Progenitor cell of endocrine pancreas (in vitro differentiated cells): ENCODE measurements around the gene TMEM178B. TPM values are rescaled to one million over a fixed set of nuclear protein-coding genes. Genes with fewer than 3 reads are reported as not detected.

ENCODE experiments used
- DNase-seq: peaks from one replicate; pipeline ENCODE4 v3.0.0; 2021; ENCODE audit warnings: low spot score; ENCODE audit not compliant: unreplicated experiment
- H3K27ac Mint-ChIP-seq: 2 replicates; pipeline ENCODE4 v1.8.0; 2021; ENCODE audit warnings: mild to moderate bottlenecking, moderate library complexity, mixed read lengths
- H3K27me3 Mint-ChIP-seq: 2 replicates; pipeline ENCODE4 v1.8.0; 2021; ENCODE audit warnings: mixed read lengths
- H3K36me3 Mint-ChIP-seq: 2 replicates; pipeline ENCODE4 v1.8.0; 2022; ENCODE audit warnings: mixed read lengths; ENCODE audit not compliant: insufficient read depth
- H3K4me1 Mint-ChIP-seq: 2 replicates; pipeline ENCODE4 v1.8.0; 2021; ENCODE audit warnings: low read depth, mixed read lengths
- H3K4me3 Mint-ChIP-seq: 2 replicates; pipeline ENCODE4 v1.8.0; 2021; ENCODE audit warnings: low read depth, mild to moderate bottlenecking, moderate library complexity, mixed read lengths
- H3K9me3 Mint-ChIP-seq: 2 replicates; pipeline ENCODE4 v1.8.0; 2021; ENCODE audit warnings: low read depth, mixed read lengths
- CTCF ChIP-seq: fragments of 200-600 bp; sonication (generic); IDR thresholded peaks from one replicate; pipeline ENCODE4 v1.5.0; 2021; ENCODE audit warnings: antibody characterized with exemption, mild to moderate bottlenecking; ENCODE audit not compliant: unreplicated experiment
- total RNA-seq: library from RNA; stranded (reverse); gene quantifications from 2 replicates; pipeline ENCODE4 v1.2.1, GENCODE V29; 2021

Gene TMEM178B
- total RNA-seq, 1 donor from 2014 or later, result 2.8 TPM

- no peak overlapping the region for H3K4me3 Mint-ChIP-seq
- no peaks in the 10 kb centered on the region for H3K9me3 Mint-ChIP-seq
- no peaks in the 10 kb centered on the region for H3K27me3 Mint-ChIP-seq
- H3K4me1 Mint-ChIP-seq, result no peaks in the 10 kb centered on the region
- no peaks in the 10 kb centered on the region for H3K36me3 Mint-ChIP-seq
- no peak for DNase-seq
- no peak for TF ChIP-seq CTCF
- no peak overlapping the region for H3K27ac Mint-ChIP-seq
These were observed 110.8 kb downstream of the TMEM178B start for GRCh38 chr7:141184532-141185190.

GRCh38 chr7:141185369-141185967 lies 111.6 kb downstream of the TMEM178B start:
- Mint-ChIP-seq H3K9me3 (no peaks in the 10 kb centered on the region), H3K27ac (no peak overlapping the region)

GRCh38 chr7:141189231-141189630 lies 115.4 kb downstream of the TMEM178B start:
- Mint-ChIP-seq H3K4me3 (no peak overlapping the region), H3K27ac (no peak overlapping the region), H3K4me1 (no peaks in the 10 kb centered on the region), H3K9me3 (no peaks in the 10 kb centered on the region), H3K27me3 (no peaks in the 10 kb centered on the region), H3K36me3 (no peaks in the 10 kb centered on the region)
- no peak for DNase-seq
- TF ChIP-seq CTCF, result no peak

More at GRCh38 chr7:141185369-141185967, 111.6 kb downstream of the TMEM178B start:
- Mint-ChIP-seq H3K4me1 (no peaks in the 10 kb centered on the region), H3K27me3 (no peaks in the 10 kb centered on the region), H3K4me3 (no peak overlapping the region), H3K36me3 (no peaks in the 10 kb centered on the region)
- no peak for TF ChIP-seq CTCF
- no peak for DNase-seq

- TF ChIP-seq CTCF, result no peak
- Mint-ChIP-seq H3K4me1 (no peaks in the 10 kb centered on the region), H3K36me3 (no peaks in the 10 kb centered on the region), H3K4me3 (no peak overlapping the region), H3K27ac (no peak overlapping the region), H3K9me3 (no peaks in the 10 kb centered on the region), H3K27me3 (no peaks in the 10 kb centered on the region)
- no peak for DNase-seq
These were observed 116.6 kb downstream of the TMEM178B start for GRCh38 chr7:141190495-141190894.

GRCh38 chr7:141191277-141191676 lies 117.4 kb downstream of the TMEM178B start:
- no peak for TF ChIP-seq CTCF
- Mint-ChIP-seq H3K27ac (no peak overlapping the region), H3K36me3 (no peaks in the 10 kb centered on the region), H3K9me3 (no peaks in the 10 kb centered on the region), H3K27me3 (no peaks in the 10 kb centered on the region), H3K4me3 (no peak overlapping the region), H3K4me1 (no peaks in the 10 kb centered on the region)
- no peak for DNase-seq
